Heart left ventricle (tissue), 16 donors: ENCODE measurements around the gene TDRD5. TPM values are rescaled to one million over a fixed set of nuclear protein-coding genes. Genes with fewer than 3 reads are reported as not detected.
"Not testable (repeated sequence)": the region's sequence is repeated elsewhere in the genome, so short reads cannot be mapped to it uniquely, and the experiment has no call there.

Source experiments
- ATAC-seq, 4 donors: fragments of 200-7000 bp; cut with Tn5 transposase; one replicate each; pipeline ENCODE4 v1.9.1; 2020 to 2022; ENCODE audit warnings: moderate library complexity in 4 of 4, mild to moderate bottlenecking in 3 of 4, moderate number of reproducible peaks in 1 of 4
- DNase-seq, 5 donors: peaks; one replicate each; pipeline ENCODE4 v3.0.0-alpha.2; 2020
- H3K27ac ChIP-seq, 12 donors: fragments of 200-600 bp; sonication (generic) in 4 of 12; one replicate each; pipeline versions ENCODE4 v1.5.0 to v1.8.0; 2016 to 2022; ENCODE audit warnings: mild to moderate bottlenecking in 2 of 12
- H3K27me3 ChIP-seq, 9 donors: fragments of 200-600 bp; sonication (generic) in 2 of 9; one replicate each; pipeline versions ENCODE4 v1.5.1 to v1.8.0; 2016 to 2022; ENCODE audit warnings: mild to moderate bottlenecking in 3 of 9
- H3K36me3 ChIP-seq, 9 donors: fragments of 200-600 bp; sonication (generic) in 2 of 9; one replicate each; pipeline versions ENCODE4 v1.5.0 to v1.8.0; 2018 to 2022; ENCODE audit warnings: mild to moderate bottlenecking in 2 of 9
- H3K4me1 ChIP-seq, 12 donors: fragments of 200-600 bp; sonication (generic) in 4 of 12; one replicate each; pipeline versions ENCODE4 v1.5.0 to v1.8.0; 2016 to 2022; ENCODE audit warnings: mild to moderate bottlenecking in 3 of 12
- H3K4me3 ChIP-seq, 12 donors: fragments of 200-600 bp; sonication (generic) in 4 of 12; one replicate each; pipeline versions ENCODE4 v1.5.0 to v1.8.0; 2017 to 2022; ENCODE audit warnings: mild to moderate bottlenecking in 9 of 12, moderate library complexity in 4 of 12
- H3K9me3 ChIP-seq, 12 donors: fragments of 200-600 bp; sonication (generic) in 4 of 12; one replicate each; pipeline versions ENCODE4 v1.5.0 to v1.8.0; 2016 to 2022; ENCODE audit warnings: mild to moderate bottlenecking in 1 of 12
- POLR2A ChIP-seq, 2 donors: fragments of 450-650 bp; IDR thresholded peaks; one replicate each; pipeline ENCODE4 v1.6.1; 2017; ENCODE audit warnings: antibody characterized with exemption in 2 of 2, mild to moderate bottlenecking in 2 of 2, moderate library complexity in 2 of 2
- WGBS, 4 donors: extraction: QIAGEN DNeasy Blood & Tissue Kit in 2 of 4; methylation state at CpG; one replicate each; pipeline versions ENCODE4 v1.1.5 to v1.1.7; 2013 to 2018; 5-methylcytosine and 5-hydroxymethylcytosine counted together
- intact Hi-C, 10 donors: fragments of 100-400 bp; cut with DNase I; formaldehyde crosslinking; loops; one replicate each; pipeline versions ENCODE4 v1.11.1 to v1.14.2; 2022
- polyA plus RNA-seq, 2 donors: library from polyadenylated mRNA; stranded (reverse); fragments of 200-250 nt; gene quantifications; one replicate each; pipeline ENCODE4 v1.2.3, GENCODE V29; 2013
- total RNA-seq, 9 donors: library from RNA; depleted of rRNA in 2 of 9; stranded (reverse); fragments of >200 nt in 2 of 9; fragmentation: NEBNext Ultra II Directional in 3 of 9; extraction: Animal tissue kit (Norgen Biotek cat#: 25700) in 3 of 9; gene quantifications; one replicate each; pipeline versions ENCODE4 v1.1.0 to v1.2.4, GENCODE V29; 2016 to 2023
- TF ChIP-seq, protein P1 (sequence below), 12 donors: fragments of 200-600 bp; sonication (generic) in 4 of 12; IDR thresholded peaks; one replicate each; pipeline versions ENCODE4 v1.5.0 to v1.8.0; 2018 to 2022; ENCODE audit warnings: antibody characterized with exemption in 12 of 12, mild to moderate bottlenecking in 5 of 12
- donor health status: ischemic (EF 13 %, LVEDD 7.1; RV severe dilation, severe dysfunction).
- donor health status: healthy with polysubstance abuse.
- donor health status: DM: no; HTN: yes; CAD: no.
- donor health status: DM: no; HTN: no; CAD: no.
- donor health status: ischemic (EF 25% LVEDD 6.9; RV normal size, moderate dysfunction).
- donor health status: ischemic (EF 25% LVEDD 5.7; RV mildly dilated, moderate dysfunction).
- donor health status: healthy.
- donor health status: DM: yes; HTN: yes; CAD: no.
- donor health status: ischemic (EF 35%, LVEDD 5.7; RV mildly dilated, moderate dysfunction).
- donor health status: nonischemic (EF 11% LVEDD 7.7; RV severe dilation, severe dysfunction).
- donor health status: DM: yes; HTN: yes; CAD: no.
- donor health status: PGD.
- donor health status: ischemic (EF 29% LVEDD 5.4; RV normal size, mild dysfunction).
- donor health status: nonischemic (EF 23%, LVEDD 6.1; RV moderate dilation, normal function).

Gene TDRD5
- total and polyA plus RNA-seq, 11 donors = 0.34 TPM; not detected in 10

DNA sequence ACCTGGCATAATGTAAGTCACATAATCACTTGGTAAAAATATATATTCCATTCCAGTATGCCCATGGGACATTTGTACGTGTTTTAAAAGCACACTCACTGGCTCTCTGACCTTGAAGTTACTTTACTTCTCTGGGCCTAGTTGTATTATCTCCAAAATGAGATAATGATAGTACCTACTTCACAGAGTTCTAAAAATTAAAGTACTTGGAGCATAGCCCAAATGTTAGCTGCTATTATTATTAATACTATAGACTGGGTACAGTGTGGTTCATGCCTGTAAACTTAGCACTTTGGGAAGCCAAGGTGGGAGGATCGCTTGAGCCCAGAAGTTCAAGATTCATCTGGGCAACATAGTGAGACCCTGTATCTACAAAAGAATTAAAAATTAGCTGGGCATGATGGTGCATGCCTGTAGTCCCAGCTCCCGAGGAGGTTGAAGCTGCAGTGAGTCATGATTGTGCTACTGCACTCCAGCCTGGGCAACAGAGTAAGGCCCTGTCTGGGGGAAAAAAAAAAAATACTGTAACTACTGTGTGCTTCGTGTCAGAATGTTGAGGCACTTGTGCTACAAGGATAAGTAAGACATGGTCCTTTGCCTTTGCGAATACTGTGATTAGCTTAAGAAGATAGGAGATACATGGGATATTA, 45.7 kb downstream of the TDRD5 start:
- Histone ChIP-seq H3K4me3 (no peak overlapping the region), H3K36me3 (no peaks in the 10 kb centered on the region), H3K9me3 (peaks cover 0 to 2% (median 0%) of the 10 kb centered on the region in 12 donors), H3K4me1 (peaks cover 0 to 7% (median 0%) of the 10 kb centered on the region in 12 donors), H3K27me3 (no peaks in the 10 kb centered on the region), H3K27ac (no peak overlapping the region)
- DNase-seq = no peak
- intact Hi-C loops = no loop called here
- WGBS, 4 donors = 43 to 53% (median 45%) methylated on average over 5 of the region's 5 CpGs
- ATAC-seq = peak in 3 of 4 donors; percentile 24 to 86 (median 41)
- TF ChIP-seq, protein P1, sequence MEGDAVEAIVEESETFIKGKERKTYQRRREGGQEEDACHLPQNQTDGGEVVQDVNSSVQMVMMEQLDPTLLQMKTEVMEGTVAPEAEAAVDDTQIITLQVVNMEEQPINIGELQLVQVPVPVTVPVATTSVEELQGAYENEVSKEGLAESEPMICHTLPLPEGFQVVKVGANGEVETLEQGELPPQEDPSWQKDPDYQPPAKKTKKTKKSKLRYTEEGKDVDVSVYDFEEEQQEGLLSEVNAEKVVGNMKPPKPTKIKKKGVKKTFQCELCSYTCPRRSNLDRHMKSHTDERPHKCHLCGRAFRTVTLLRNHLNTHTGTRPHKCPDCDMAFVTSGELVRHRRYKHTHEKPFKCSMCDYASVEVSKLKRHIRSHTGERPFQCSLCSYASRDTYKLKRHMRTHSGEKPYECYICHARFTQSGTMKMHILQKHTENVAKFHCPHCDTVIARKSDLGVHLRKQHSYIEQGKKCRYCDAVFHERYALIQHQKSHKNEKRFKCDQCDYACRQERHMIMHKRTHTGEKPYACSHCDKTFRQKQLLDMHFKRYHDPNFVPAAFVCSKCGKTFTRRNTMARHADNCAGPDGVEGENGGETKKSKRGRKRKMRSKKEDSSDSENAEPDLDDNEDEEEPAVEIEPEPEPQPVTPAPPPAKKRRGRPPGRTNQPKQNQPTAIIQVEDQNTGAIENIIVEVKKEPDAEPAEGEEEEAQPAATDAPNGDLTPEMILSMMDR (IDR thresholded peaks at IDR 0.05) = no peak
- TF ChIP-seq POLR2A (IDR thresholded peaks at IDR 0.05) = no peak

DNA sequence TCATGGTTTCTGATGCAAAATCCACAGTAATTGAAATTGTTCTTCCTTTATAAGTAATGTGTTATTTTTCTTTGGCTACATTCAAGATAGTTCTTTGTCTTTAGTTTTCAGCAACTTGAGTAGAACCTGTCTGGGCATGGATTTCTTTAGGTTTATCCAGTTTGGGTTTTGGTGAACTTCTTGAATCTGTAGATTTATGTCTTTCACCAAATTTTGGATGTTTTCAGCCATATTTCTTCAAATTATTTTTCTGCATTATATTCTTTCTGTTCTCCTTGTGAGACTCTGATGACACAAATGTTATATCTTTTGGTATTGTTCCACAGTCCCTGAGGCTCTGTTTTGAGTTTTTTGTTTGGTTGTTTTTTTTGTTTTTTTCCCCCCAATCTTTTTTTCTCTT, 69.4 kb downstream of the TDRD5 start:
- H3K27me3 ChIP-seq = no peaks in the 10 kb centered on the region
- ATAC-seq = no peak
- no peak overlapping the region for H3K4me3 ChIP-seq
- intact Hi-C loops = no loop called here
- H3K36me3 ChIP-seq = no peaks in the 10 kb centered on the region
- DNase-seq = no peak
- no peak for TF ChIP-seq POLR2A (IDR thresholded peaks at IDR 0.05)
- TF ChIP-seq, protein P1 (IDR thresholded peaks at IDR 0.05) = no peak
- H3K27ac ChIP-seq = no peak overlapping the region
- H3K4me1 ChIP-seq = no peaks in the 10 kb centered on the region
- peaks cover 0 to 45% (median 10%) of the 10 kb centered on the region in 12 donors for H3K9me3 ChIP-seq

DNA sequence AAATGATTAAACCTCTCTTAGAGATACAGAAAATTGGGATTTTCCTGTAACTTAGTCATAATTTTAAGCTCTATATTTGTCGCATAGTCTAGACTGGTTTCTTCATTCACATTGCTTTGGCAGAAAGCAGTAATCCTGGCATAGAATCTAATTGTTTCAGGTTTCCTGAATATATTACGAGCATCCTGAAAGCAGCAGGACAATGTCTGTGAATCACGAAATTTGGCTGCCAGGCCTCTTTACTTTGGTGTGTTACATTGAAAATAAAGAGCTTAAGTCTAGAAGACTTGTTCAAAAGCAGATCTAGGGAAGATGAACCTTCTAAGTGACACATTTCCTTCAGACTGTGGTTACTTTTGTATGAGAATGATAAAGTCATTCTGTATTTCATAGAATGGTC, 72.2 kb downstream of the TDRD5 start:
- Histone ChIP-seq H3K4me1 (no peaks in the 10 kb centered on the region), H3K4me3 (no peak overlapping the region), H3K9me3 (peaks cover 0 to 25% (median 6%) of the 10 kb centered on the region in 12 donors), H3K27me3 (peaks cover 0 to 6% (median 0%) of the 10 kb centered on the region in 9 donors), H3K36me3 (no peaks in the 10 kb centered on the region), H3K27ac (no peak overlapping the region)
- WGBS, 4 donors = 50 to 77% (median 54%) methylated on average over 3 of the region's 3 CpGs
- no peak for TF ChIP-seq POLR2A (IDR thresholded peaks at IDR 0.05)
- TF ChIP-seq, protein P1 (IDR thresholded peaks at IDR 0.05) = no peak
- intact Hi-C loops = no loop called here
- DNase-seq (no peak), ATAC-seq (no peak)

DNA sequence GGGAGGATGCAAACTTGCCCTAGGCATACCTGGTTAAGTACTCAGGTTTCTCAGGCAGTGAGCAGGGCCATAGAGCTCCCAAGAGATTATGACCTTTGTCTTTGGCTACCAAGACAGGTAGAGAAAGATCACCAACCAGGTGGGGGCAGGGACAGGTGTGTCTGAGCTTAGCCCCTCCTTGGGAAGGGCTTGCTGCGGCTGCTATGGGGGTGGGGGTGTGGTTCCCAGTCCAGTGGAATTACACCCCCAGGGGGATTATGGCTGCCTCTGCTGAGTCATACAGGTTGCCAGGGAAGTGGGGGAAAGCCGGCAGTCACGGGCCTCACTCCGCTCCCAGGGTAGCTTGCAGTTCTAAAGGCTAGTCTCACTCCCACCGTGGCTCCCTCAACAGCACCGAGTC, 86.2 kb downstream of the TDRD5 start:
- H3K4me3 ChIP-seq = no peak overlapping the region
- H3K27me3 ChIP-seq = no peaks in the 10 kb centered on the region
- peaks cover 0 to 10% (median 0%) of the 10 kb centered on the region in 12 donors for H3K9me3 ChIP-seq
- no peaks in the 10 kb centered on the region for H3K36me3 ChIP-seq
- H3K4me1 ChIP-seq = no peaks in the 10 kb centered on the region
- TF ChIP-seq, protein P1 (IDR thresholded peaks at IDR 0.05) = no peak
- TF ChIP-seq POLR2A (IDR thresholded peaks at IDR 0.05) = no peak
- ATAC-seq (no peak), DNase-seq (no peak)
- WGBS, 4 donors = 79 to 83% (median 81%) methylated on average over 2 to 6 of the region's 6 CpGs
- H3K27ac ChIP-seq = no peak overlapping the region
- intact Hi-C loops = no loop called here

DNA sequence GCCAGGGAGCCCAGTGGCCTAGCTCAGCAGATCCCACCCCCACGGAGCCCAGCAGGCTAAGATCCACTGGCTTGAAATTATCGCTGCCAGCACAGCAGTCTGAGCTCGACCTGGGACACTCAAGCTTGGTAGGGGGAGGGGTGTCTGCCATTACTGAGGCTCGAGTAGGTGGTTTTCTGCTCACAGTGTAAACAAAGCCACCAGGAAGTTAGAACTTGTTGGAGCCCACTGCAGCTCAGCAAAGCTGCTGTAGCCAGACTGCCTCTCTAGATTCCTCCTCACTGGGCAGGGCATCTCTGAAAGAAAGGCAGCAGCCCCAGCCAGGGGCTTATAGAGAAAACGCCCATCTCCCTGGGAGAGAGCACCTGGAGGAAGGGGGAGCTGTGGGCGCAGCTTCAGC, 102.9 kb downstream of the TDRD5 start:
- H3K4me3 ChIP-seq, DNase-seq, H3K4me1 ChIP-seq, intact Hi-C loops, H3K27ac ChIP-seq, H3K9me3 ChIP-seq, ATAC-seq, H3K36me3 ChIP-seq: not testable (repeated sequence)
- H3K27me3 ChIP-seq = peaks cover 0 to 43% (median 0%) of the 10 kb centered on the region in 9 donors
- 32 to 51% (median 49%) methylated on average over 4 to 6 of the region's 6 CpGs for WGBS, 4 donors
